OCI-LY1 (cell line): Measurements from ENCODE around the gene CACNG4.

ENCODE experiments used
- H2AFZ ChIP-seq: fragments of 200-600 bp; sonication (generic), shearing (Covaris generic); 2 replicates; pipeline ENCODE4 v1.6.0; 2014; ENCODE audit warnings: antibody characterized with exemption, mild to moderate bottlenecking, low read length
- H3F3A ChIP-seq: fragments of 200-600 bp; sonication (generic), shearing (Covaris generic); 2 replicates; pipeline ENCODE4 v1.6.0; 2014; ENCODE audit warnings: mild to moderate bottlenecking, antibody characterized with exemption, low read length, moderate library complexity; ENCODE audit not compliant: insufficient read depth
- H3K27ac ChIP-seq: fragments of 200-600 bp; sonication (generic); 2 replicates; pipeline ENCODE4 v1.5.1; 2014; ENCODE audit warnings: low read length, mixed run types, mild to moderate bottlenecking, low read depth; ENCODE audit not compliant: poor library complexity, severe bottlenecking
- H3K27me3 ChIP-seq: fragments of 200-600 bp; sonication (generic); 2 replicates; pipeline ENCODE4 v1.6.0; 2014; ENCODE audit warnings: antibody characterized with exemption, mild to moderate bottlenecking, low read length, moderate library complexity; ENCODE audit not compliant: insufficient read depth
- H3K36me3 ChIP-seq: fragments of 200-600 bp; sonication (generic); 2 replicates; pipeline ENCODE4 v1.6.1; 2014; ENCODE audit warnings: mild to moderate bottlenecking, antibody characterized with exemption, low read length, moderate library complexity, mixed read lengths; ENCODE audit not compliant: insufficient read depth
- H3K4me1 ChIP-seq: fragments of 200-600 bp; sonication (generic); 2 replicates; pipeline ENCODE4 v1.5.1; 2014; ENCODE audit warnings: mild to moderate bottlenecking, low read length, moderate library complexity; ENCODE audit not compliant: insufficient read depth, severe bottlenecking
- H3K4me2 ChIP-seq: fragments of 200-600 bp; sonication (generic), shearing (Covaris generic); 2 replicates; pipeline ENCODE4 v1.6.1; 2014; ENCODE audit warnings: low read length
- H3K4me3 ChIP-seq: fragments of 200-600 bp; sonication (generic); 2 replicates; pipeline ENCODE4 v1.5.1; 2014; ENCODE audit warnings: low read length, low read depth, mild to moderate bottlenecking, mixed read lengths; ENCODE audit not compliant: poor library complexity, severe bottlenecking
- H3K79me2 ChIP-seq: fragments of 200-600 bp; shearing (Covaris generic); 2 replicates; pipeline ENCODE4 v1.6.1; 2016; ENCODE audit warnings: mixed run types, low read length, mixed read lengths; ENCODE audit not compliant: insufficient read depth
- H3K9ac ChIP-seq: fragments of 200-600 bp; sonication (generic), shearing (Covaris generic); 2 replicates; pipeline ENCODE4 v1.6.1; 2014; ENCODE audit warnings: mild to moderate bottlenecking, low read length, mixed read lengths
- H3K9me2 ChIP-seq: fragments of 200-600 bp; sonication (generic), shearing (Covaris generic); 2 replicates; pipeline ENCODE4 v1.6.1; 2014; ENCODE audit warnings: low read depth, mild to moderate bottlenecking, low read length, mixed read lengths
- H3K9me3 ChIP-seq: fragments of 200-600 bp; shearing (Covaris generic); 2 replicates; pipeline ENCODE4 v1.6.1; 2014; ENCODE audit warnings: low read length, mixed read lengths
- H4K20me1 ChIP-seq: fragments of 200-600 bp; sonication (generic), shearing (Covaris generic); 2 replicates; pipeline ENCODE4 v1.6.0; 2016; ENCODE audit warnings: mild to moderate bottlenecking, low read length; ENCODE audit not compliant: insufficient read depth
- CTCF ChIP-seq: fragments of 200-600 bp; sonication (generic), shearing (Covaris generic); IDR thresholded peaks from 2 replicates; pipeline ENCODE4 v1.5.1; 2017; ENCODE audit warnings: mild to moderate bottlenecking, antibody characterized with exemption, low read length, moderate library complexity, mixed read lengths
- EZH2 ChIP-seq: fragments of 200-600 bp; sonication (generic), shearing (Covaris generic); IDR thresholded peaks from 2 replicates; pipeline ENCODE4 v1.8.0; 2017; ENCODE audit warnings: borderline replicate concordance, mixed run types, mild to moderate bottlenecking, antibody characterized with exemption, low read length, moderate library complexity, mixed read lengths

CACNG4 gene

DNA sequence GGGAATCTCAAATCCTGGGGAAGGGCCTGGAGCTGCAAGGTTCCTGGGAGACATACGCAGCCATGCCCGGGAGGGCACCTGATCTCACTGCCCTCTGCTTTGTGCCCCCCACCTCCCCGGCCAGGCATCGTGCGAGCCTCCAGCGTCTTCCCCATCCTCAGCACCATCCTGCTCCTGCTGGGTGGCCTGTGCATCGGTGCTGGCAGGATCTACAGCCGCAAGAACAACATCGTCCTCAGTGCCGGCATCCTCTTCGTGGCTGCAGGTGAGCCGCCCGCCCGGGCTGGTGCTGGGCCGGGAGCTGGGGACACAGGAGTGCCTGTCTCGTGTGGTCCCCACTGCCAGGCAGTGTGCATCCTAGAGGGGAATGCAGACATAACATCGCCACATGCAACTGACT, 60.2 kb downstream of the CACNG4 start:
- no peaks in the 10 kb centered on the region for H3K36me3 ChIP-seq
- TF ChIP-seq EZH2 = no peak
- no peak for TF ChIP-seq CTCF

GRCh38 chr17:67025216-67025792, 60.8 kb downstream of the CACNG4 start:
- Histone ChIP-seq H3K27me3 (no peaks in the 10 kb centered on the region), H3F3A (no peaks in the 10 kb centered on the region), H3K27ac (no peak overlapping the region), H3K9me2 (no peaks in the 10 kb centered on the region), H2AFZ (no peak overlapping the region), H3K79me2 (no peaks in the 10 kb centered on the region), H4K20me1 (no peaks in the 10 kb centered on the region), H3K4me2 (no peak overlapping the region), H3K9ac (no peak overlapping the region), H3K36me3 (no peaks in the 10 kb centered on the region), H3K9me3 (no peaks in the 10 kb centered on the region), H3K4me3 (no peak overlapping the region), H3K4me1 (no peaks in the 10 kb centered on the region)
- TF ChIP-seq CTCF (no peak), EZH2 (no peak)

More for the DNA sequence above, 60.2 kb downstream of the CACNG4 start:
- Histone ChIP-seq H4K20me1 (no peaks in the 10 kb centered on the region), H3K9me3 (no peaks in the 10 kb centered on the region), H3K27ac (no peak overlapping the region), H3K4me3 (no peak overlapping the region), H3F3A (no peaks in the 10 kb centered on the region), H3K27me3 (no peaks in the 10 kb centered on the region), H2AFZ (no peak overlapping the region), H3K4me2 (no peak overlapping the region), H3K9ac (no peak overlapping the region), H3K79me2 (no peaks in the 10 kb centered on the region), H3K9me2 (no peaks in the 10 kb centered on the region), H3K4me1 (no peaks in the 10 kb centered on the region)

DNA sequence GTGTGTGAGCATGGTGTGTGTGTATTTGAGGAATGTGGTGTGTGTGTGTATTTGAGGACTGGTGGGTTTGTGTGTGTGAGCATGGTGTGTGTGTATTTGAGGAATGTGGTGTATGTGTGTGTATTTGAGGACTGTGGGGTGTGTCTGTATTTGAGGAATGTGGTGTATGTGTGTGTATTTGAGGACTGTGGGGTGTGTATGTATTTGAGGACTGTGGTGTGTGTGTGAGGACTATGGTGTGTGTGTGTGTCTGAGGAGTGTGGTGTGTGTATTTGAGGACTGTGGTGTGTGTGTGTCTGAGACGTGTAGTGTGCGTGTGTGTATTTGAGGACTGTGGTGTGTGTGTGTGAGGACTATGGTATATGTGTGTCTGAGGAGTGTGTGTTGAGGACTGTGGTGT, 61.8 kb downstream of the CACNG4 start:
- Histone ChIP-seq H3K36me3 (no peaks in the 10 kb centered on the region), H3F3A (no peaks in the 10 kb centered on the region), H3K9ac (no peak overlapping the region), H3K9me3 (no peaks in the 10 kb centered on the region), H3K27ac (no peak overlapping the region), H3K9me2 (no peaks in the 10 kb centered on the region), H3K4me1 (no peaks in the 10 kb centered on the region), H3K27me3 (0 out of 2 replicates have a peak, but pooled peaks cover 4% of the 10 kb centered on the region), H3K4me3 (no peak overlapping the region), H2AFZ (no peak overlapping the region), H4K20me1 (no peaks in the 10 kb centered on the region), H3K4me2 (no peak overlapping the region), H3K79me2 (no peaks in the 10 kb centered on the region)
- no peak for TF ChIP-seq CTCF
- no peak for TF ChIP-seq EZH2
